Measurements from ENCODE around the gene C5orf52.

DNA sequence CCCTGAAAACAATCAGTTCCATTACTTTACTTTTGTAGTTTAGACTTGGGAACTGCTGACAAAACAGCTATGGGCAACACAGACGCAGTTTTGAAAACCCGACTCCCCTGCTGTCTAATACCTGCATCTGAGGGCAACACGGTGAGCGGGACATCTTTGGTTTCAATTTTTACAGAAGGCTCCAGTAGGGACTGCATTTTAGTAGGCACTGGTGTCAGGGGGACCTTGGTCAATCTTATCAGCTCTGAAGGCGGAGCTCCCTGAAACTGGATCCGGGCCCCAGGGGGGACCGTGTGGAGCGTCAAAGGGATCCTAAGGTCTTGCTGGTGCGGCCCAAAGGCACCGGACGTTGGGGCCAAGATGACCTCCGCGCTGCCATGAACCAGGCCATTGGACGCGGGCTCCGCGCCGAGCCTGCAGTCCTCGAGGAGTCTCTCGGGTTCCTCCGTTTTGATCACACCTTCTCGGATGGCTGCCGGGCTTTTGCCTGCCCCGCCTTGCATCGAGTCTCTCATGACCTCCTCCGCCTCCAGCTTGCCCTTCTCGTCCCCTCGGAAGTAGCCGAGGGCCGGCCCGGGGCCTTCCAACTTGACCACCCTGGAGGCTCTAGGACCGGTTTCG, 20.2 kb upstream of the C5orf52 start:
- TF ChIP-seq, protein P1, sequence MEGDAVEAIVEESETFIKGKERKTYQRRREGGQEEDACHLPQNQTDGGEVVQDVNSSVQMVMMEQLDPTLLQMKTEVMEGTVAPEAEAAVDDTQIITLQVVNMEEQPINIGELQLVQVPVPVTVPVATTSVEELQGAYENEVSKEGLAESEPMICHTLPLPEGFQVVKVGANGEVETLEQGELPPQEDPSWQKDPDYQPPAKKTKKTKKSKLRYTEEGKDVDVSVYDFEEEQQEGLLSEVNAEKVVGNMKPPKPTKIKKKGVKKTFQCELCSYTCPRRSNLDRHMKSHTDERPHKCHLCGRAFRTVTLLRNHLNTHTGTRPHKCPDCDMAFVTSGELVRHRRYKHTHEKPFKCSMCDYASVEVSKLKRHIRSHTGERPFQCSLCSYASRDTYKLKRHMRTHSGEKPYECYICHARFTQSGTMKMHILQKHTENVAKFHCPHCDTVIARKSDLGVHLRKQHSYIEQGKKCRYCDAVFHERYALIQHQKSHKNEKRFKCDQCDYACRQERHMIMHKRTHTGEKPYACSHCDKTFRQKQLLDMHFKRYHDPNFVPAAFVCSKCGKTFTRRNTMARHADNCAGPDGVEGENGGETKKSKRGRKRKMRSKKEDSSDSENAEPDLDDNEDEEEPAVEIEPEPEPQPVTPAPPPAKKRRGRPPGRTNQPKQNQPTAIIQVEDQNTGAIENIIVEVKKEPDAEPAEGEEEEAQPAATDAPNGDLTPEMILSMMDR (IDR thresholded peaks at IDR 0.05) = no peak
- no peak for TF ChIP-seq ESRRA (CRISPR knock-in tag; IDR thresholded peaks at IDR 0.05; ENCODE audit: borderline replicate concordance)
- no peak for TF ChIP-seq GTF2I (CRISPR knock-in tag; conservative IDR thresholded peaks at IDR 0.05)
- TF ChIP-seq, protein P2, sequence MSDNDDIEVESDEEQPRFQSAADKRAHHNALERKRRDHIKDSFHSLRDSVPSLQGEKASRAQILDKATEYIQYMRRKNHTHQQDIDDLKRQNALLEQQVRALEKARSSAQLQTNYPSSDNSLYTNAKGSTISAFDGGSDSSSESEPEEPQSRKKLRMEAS (CRISPR knock-in tag; IDR thresholded peaks at IDR 0.05) = no peak
- no peak for TF ChIP-seq ZNF263 (CRISPR knock-in tag; IDR thresholded peaks at IDR 0.05; ENCODE audit: low read depth)
- TF ChIP-seq TEAD1 (CRISPR knock-in tag; IDR thresholded peaks at IDR 0.05) = no peak

Data from WTC11 (cell line).